ENCODE data around the gene CDHR1. TPM values are rescaled to one million over a fixed set of nuclear protein-coding genes. Genes with fewer than 3 reads are reported as not detected.
"Not testable (repeated sequence)": the region's sequence is repeated elsewhere in the genome, so short reads cannot be mapped to it uniquely, and the experiment has no call there.

Gene CDHR1
- total RNA-seq, 4 donors from 2014 or later: 0.10 to 0.67 TPM; not detected in 2

GRCh38 chr10:84166620-84167288, 27.6 kb upstream of the CDHR1 start:
- WGBS, 2 donors (ENCODE audit: low coverage in 1 of 2): 100% methylated on average over 1 of the region's 4 CpGs; no CpG with 5 or more reads in 1 of the 2 donors
- ATAC-seq: no peak
- TF ChIP-seq POLR2A (IDR thresholded peaks at IDR 0.05): no peak
- no peak for TF ChIP-seq EP300 (IDR thresholded peaks at IDR 0.05)
- TF ChIP-seq POLR2AphosphoS5 (IDR thresholded peaks at IDR 0.05): no peak
- H3K4me3 ChIP-seq: no peak overlapping the region
- H3K27me3 ChIP-seq: peaks cover 28% of the 10 kb centered on the region
- H3K27ac ChIP-seq: no peak overlapping the region
- no peaks in the 10 kb centered on the region for H3K9me3 ChIP-seq
- no peaks in the 10 kb centered on the region for H3K4me1 ChIP-seq
- H3K36me3 ChIP-seq: no peaks in the 10 kb centered on the region

- ATAC-seq, H3K36me3 ChIP-seq, H3K4me3 ChIP-seq, H3K27ac ChIP-seq, H3K9me3 ChIP-seq, H3K4me1 ChIP-seq: not testable (repeated sequence)
- peaks cover 26% of the 10 kb centered on the region for H3K27me3 ChIP-seq
- whole genome bisulfite sequencing, 2 donors (ENCODE audit: low coverage in 1 of 2): 67 to 100% methylated on average over 1 of the region's 2 CpGs
Measured at GRCh38 chr10:84167289-84167653, 27.1 kb upstream of the CDHR1 start.

- not testable (repeated sequence) for H3K4me1 ChIP-seq, H3K36me3 ChIP-seq, ATAC-seq, H3K27ac ChIP-seq, H3K4me3 ChIP-seq, H3K9me3 ChIP-seq
- 92 to 97% methylated on average over 4 to 7 of the region's 10 CpGs for WGBS, 2 donors (ENCODE audit: low coverage in 1 of 2)
- peaks cover 19% of the 10 kb centered on the region for H3K27me3 ChIP-seq
Measured at GRCh38 chr10:84168382-84168781, 26.0 kb upstream of the CDHR1 start.

- not testable (repeated sequence) for H3K4me1 ChIP-seq, H3K9me3 ChIP-seq, ATAC-seq, H3K27me3 ChIP-seq, H3K27ac ChIP-seq, H3K36me3 ChIP-seq, H3K4me3 ChIP-seq
- 84% methylated on average over 2 of the region's 2 CpGs; no CpG with 5 or more reads in 1 of the 2 donors for WGBS, 2 donors (ENCODE audit: low coverage in 1 of 2)
Measured at GRCh38 chr10:84171237-84171636, 23.1 kb upstream of the CDHR1 start.

GRCh38 chr10:84171700-84172466, 22.5 kb upstream of the CDHR1 start:
- H3K36me3 ChIP-seq, H3K27ac ChIP-seq, H3K4me3 ChIP-seq, H3K4me1 ChIP-seq, H3K9me3 ChIP-seq, ATAC-seq, H3K27me3 ChIP-seq: not testable (repeated sequence)
- WGBS, 2 donors (ENCODE audit: low coverage in 1 of 2): 69 to 83% methylated on average over 11 to 16 of the region's 21 CpGs

GRCh38 chr10:84172467-84173356, 21.6 kb upstream of the CDHR1 start:
- WGBS, 2 donors (ENCODE audit: low coverage in 1 of 2): 60 to 90% methylated on average over 3 to 6 of the region's 9 CpGs

More at GRCh38 chr10:84172467-84173356, 21.6 kb upstream of the CDHR1 start:
- H3K27ac ChIP-seq: no peak overlapping the region
- no peaks in the 10 kb centered on the region for H3K27me3 ChIP-seq
- no peaks in the 10 kb centered on the region for H3K9me3 ChIP-seq
- ATAC-seq: no peak
- TF ChIP-seq POLR2AphosphoS5 (IDR thresholded peaks at IDR 0.05) (no peak), POLR2A (IDR thresholded peaks at IDR 0.05) (no peak), CTCF (IDR thresholded peaks at IDR 0.05) (no peak), EP300 (IDR thresholded peaks at IDR 0.05) (no peak)
- H3K4me1 ChIP-seq: no peaks in the 10 kb centered on the region
- no peaks in the 10 kb centered on the region for H3K36me3 ChIP-seq
- no peak overlapping the region for H3K4me3 ChIP-seq
